GM20431 (cell line): ENCODE measurements around the gene DNAL1.
"Not testable (repeated sequence)": the region's sequence is repeated elsewhere in the genome, so short reads cannot be mapped to it uniquely, and the experiment has no call there.

ENCODE experiments used
- in situ Hi-C: fragments of 300-500 bp; cut with MseI, MboI; formaldehyde crosslinking; loops from one replicate; pipeline ENCODE4 v1.15.0; 2020; ENCODE audit warnings: low sequenced_read_pairs; ENCODE audit not compliant: unreplicated experiment

Gene DNAL1

GRCh38 chr14:73695997-73696396 lies 51.2 kb downstream of the DNAL1 start:
- in situ Hi-C loops: no loop called here

GRCh38 chr14:73696466-73697400 lies 51.9 kb downstream of the DNAL1 start:
- in situ Hi-C loops: no loop called here

- in situ Hi-C loops: no loop called here
These were observed 55.5 kb downstream of the DNAL1 start for GRCh38 chr14:73700325-73700724.

GRCh38 chr14:73708076-73708475 lies 63.3 kb downstream of the DNAL1 start:
- in situ Hi-C loops: not testable (repeated sequence)

GRCh38 chr14:73709904-73710469 lies 65.2 kb downstream of the DNAL1 start:
- in situ Hi-C loops: no loop called here

GRCh38 chr14:73710737-73711136 lies 66.0 kb downstream of the DNAL1 start:
- in situ Hi-C loops: no loop called here

- in situ Hi-C loops: no loop called here
These were observed 67.3 kb downstream of the DNAL1 start for GRCh38 chr14:73712071-73712506.

- in situ Hi-C loops: no loop called here
These were observed 67.9 kb downstream of the DNAL1 start for GRCh38 chr14:73712540-73713180.

GRCh38 chr14:73713206-73713802 lies 68.5 kb downstream of the DNAL1 start:
- in situ Hi-C loops: no loop called here

GRCh38 chr14:73713803-73714655 lies 69.2 kb downstream of the DNAL1 start, which contains the start of gene PNMA1:
Gene PNMA1 (minus strand): TSS chr14:73714384. CDS start chr14:73713639, 745 bp downstream.
- in situ Hi-C loops: no loop called here

- in situ Hi-C loops: no loop called here
These were observed 69.9 kb downstream of the DNAL1 start for GRCh38 chr14:73714656-73715081.

- in situ Hi-C loops: no loop called here
These were observed 70.9 kb downstream of the DNAL1 start for GRCh38 chr14:73715707-73716106.

GRCh38 chr14:73717266-73717665 lies 72.5 kb downstream of the DNAL1 start:
- in situ Hi-C loops: no loop called here

- in situ Hi-C loops: no loop called here
These were observed 73.1 kb downstream of the DNAL1 start for GRCh38 chr14:73717711-73718417.

- in situ Hi-C loops: no loop called here
These were observed 73.8 kb downstream of the DNAL1 start for GRCh38 chr14:73718418-73719251.

- in situ Hi-C loops: no loop called here
These were observed 74.6 kb downstream of the DNAL1 start for GRCh38 chr14:73719361-73719760.

GRCh38 chr14:73719791-73720190 lies 75.0 kb downstream of the DNAL1 start:
- in situ Hi-C loops: no loop called here

GRCh38 chr14:73720636-73721035 lies 75.8 kb downstream of the DNAL1 start:
- in situ Hi-C loops: no loop called here
